Endothelial cell (in vitro differentiated cells): ENCODE measurements around the gene NCR3LG1. TPM values are rescaled to one million over a fixed set of nuclear protein-coding genes. Genes with fewer than 3 reads are reported as not detected.

Experiments
- DNase-seq: peaks from one replicate; pipeline ENCODE4 v3.0.0; 2021; ENCODE audit warnings: low spot score
- H3K27ac Mint-ChIP-seq: one replicate; pipeline ENCODE4 v1.8.0; 2021; ENCODE audit warnings: mixed read lengths, inconsistent platforms; ENCODE audit not compliant: unreplicated experiment
- H3K27me3 Mint-ChIP-seq: one replicate; pipeline ENCODE4 v1.8.0; 2021; ENCODE audit warnings: mild to moderate bottlenecking, moderate library complexity, mixed read lengths, inconsistent platforms; ENCODE audit not compliant: unreplicated experiment
- H3K36me3 Mint-ChIP-seq: one replicate; pipeline ENCODE4 v1.8.0; 2021; ENCODE audit warnings: mild to moderate bottlenecking, low read depth, mixed read lengths, inconsistent platforms; ENCODE audit not compliant: unreplicated experiment
- H3K4me1 Mint-ChIP-seq: one replicate; pipeline ENCODE4 v1.8.0; 2021; ENCODE audit warnings: mild to moderate bottlenecking, mixed read lengths, inconsistent platforms; ENCODE audit not compliant: unreplicated experiment
- H3K4me3 Mint-ChIP-seq: one replicate; pipeline ENCODE4 v1.8.0; 2021; ENCODE audit warnings: mild to moderate bottlenecking, mixed read lengths, inconsistent platforms; ENCODE audit not compliant: unreplicated experiment
- H3K9me3 Mint-ChIP-seq: one replicate; pipeline ENCODE4 v1.8.0; 2021; ENCODE audit warnings: mixed read lengths, inconsistent platforms; ENCODE audit not compliant: unreplicated experiment
- total RNA-seq: library from RNA; stranded (reverse); fragmentation: NEBNext Ultra II Directional; extraction: Animal tissue kit (Norgen Biotek cat#: 25700); gene quantifications from one replicate; pipeline ENCODE4 v1.2.1, GENCODE V29; 2021; ENCODE audit not compliant: unreplicated experiment
- TF ChIP-seq, protein P1 (sequence below): fragments of 200-600 bp; sonication (generic); IDR thresholded peaks from one replicate; pipeline ENCODE4 v1.5.0; 2021; ENCODE audit warnings: antibody characterized with exemption; ENCODE audit not compliant: unreplicated experiment

Gene NCR3LG1
- total RNA-seq, 1 donor from 2014 or later, result 0.23 TPM

- DNase-seq, result no peak
- Mint-ChIP-seq H3K36me3 (peaks cover 4% of the 10 kb centered on the region), H3K9me3 (no peaks in the 10 kb centered on the region), H3K27me3 (peaks cover 8% of the 10 kb centered on the region), H3K4me3 (no peak overlapping the region), H3K27ac (no peak overlapping the region), H3K4me1 (peaks cover 9% of the 10 kb centered on the region)
- TF ChIP-seq, protein P1, sequence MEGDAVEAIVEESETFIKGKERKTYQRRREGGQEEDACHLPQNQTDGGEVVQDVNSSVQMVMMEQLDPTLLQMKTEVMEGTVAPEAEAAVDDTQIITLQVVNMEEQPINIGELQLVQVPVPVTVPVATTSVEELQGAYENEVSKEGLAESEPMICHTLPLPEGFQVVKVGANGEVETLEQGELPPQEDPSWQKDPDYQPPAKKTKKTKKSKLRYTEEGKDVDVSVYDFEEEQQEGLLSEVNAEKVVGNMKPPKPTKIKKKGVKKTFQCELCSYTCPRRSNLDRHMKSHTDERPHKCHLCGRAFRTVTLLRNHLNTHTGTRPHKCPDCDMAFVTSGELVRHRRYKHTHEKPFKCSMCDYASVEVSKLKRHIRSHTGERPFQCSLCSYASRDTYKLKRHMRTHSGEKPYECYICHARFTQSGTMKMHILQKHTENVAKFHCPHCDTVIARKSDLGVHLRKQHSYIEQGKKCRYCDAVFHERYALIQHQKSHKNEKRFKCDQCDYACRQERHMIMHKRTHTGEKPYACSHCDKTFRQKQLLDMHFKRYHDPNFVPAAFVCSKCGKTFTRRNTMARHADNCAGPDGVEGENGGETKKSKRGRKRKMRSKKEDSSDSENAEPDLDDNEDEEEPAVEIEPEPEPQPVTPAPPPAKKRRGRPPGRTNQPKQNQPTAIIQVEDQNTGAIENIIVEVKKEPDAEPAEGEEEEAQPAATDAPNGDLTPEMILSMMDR, result no peak
These were observed 3.9 kb upstream of the NCR3LG1 start for GRCh38 chr11:17347676-17348075.

- H3K27me3 Mint-ChIP-seq, result peaks cover 13% of the 10 kb centered on the region
- peaks cover 14% of the 10 kb centered on the region for H3K4me1 Mint-ChIP-seq
These were observed 987 bp upstream of the NCR3LG1 start for GRCh38 chr11:17350455-17351171.

GRCh38 chr11:17351172-17351509 is 459 bp upstream of the NCR3LG1 start:
- DNase-seq, result no peak
- no peak overlapping the region for H3K4me3 Mint-ChIP-seq
- peaks cover 8% of the 10 kb centered on the region for H3K36me3 Mint-ChIP-seq
- H3K27me3 Mint-ChIP-seq, result peaks cover 13% of the 10 kb centered on the region
- no peak overlapping the region for H3K27ac Mint-ChIP-seq
- TF ChIP-seq, protein P1, result peak; percentile 32
- H3K4me1 Mint-ChIP-seq, result peaks cover 14% of the 10 kb centered on the region
- H3K9me3 Mint-ChIP-seq, result no peaks in the 10 kb centered on the region

More at GRCh38 chr11:17350455-17351171, 987 bp upstream of the NCR3LG1 start:
- Mint-ChIP-seq H3K27ac (no peak overlapping the region), H3K9me3 (no peaks in the 10 kb centered on the region), H3K36me3 (peaks cover 8% of the 10 kb centered on the region), H3K4me3 (no peak overlapping the region)
- DNase-seq, result no peak
- TF ChIP-seq, protein P1, result no peak

DNA sequence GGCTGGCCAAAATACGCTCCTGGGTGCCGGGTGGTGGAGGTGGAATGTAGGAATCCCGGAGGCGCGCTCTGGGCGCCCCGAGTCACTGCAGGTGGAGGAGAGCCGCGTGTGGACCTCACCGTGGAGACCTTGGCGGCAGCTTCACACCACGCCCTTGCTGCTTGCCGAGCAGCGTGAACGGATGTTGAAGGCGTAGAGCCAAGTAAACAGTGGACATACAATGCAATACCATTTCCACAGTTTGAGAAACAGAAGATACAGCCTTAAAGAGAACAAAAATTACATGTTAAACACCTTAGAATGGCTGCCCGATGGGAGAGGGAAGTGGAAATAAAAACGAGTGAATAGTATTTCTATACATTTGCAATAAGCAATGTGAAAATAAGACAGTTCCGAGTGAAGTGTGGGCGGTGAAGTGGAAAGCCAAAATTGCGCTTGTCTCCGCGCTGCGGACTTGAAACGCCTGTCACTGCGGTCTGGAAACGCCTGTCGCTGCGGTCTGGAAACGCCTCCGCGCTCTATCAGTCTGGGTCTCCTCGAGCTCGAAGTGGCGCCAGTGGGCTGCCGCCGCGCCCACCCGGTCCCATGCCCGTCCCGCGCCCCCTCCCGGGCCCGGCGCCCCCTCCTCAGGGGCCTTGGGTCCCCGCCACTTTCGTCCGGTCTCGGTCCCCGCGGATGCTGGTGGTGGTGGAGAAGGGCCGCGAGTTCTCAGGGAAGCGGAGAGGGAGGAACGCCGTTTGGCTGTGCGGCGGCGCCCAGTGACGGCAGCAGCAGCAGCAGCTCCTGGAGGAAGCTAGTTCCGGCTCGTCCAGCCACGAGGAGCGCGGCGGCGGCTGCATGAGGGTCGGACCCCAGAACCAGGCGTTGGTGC is 1.6 kb downstream of the NCR3LG1 start:
- peak; percentile 52 for DNase-seq
- H3K9me3 Mint-ChIP-seq, result no peaks in the 10 kb centered on the region
- peak overlapping the region; percentile 77 for H3K4me3 Mint-ChIP-seq
- peaks cover 14% of the 10 kb centered on the region for H3K4me1 Mint-ChIP-seq
- TF ChIP-seq, protein P1, result no peak
- no peak overlapping the region for H3K27ac Mint-ChIP-seq
- H3K36me3 Mint-ChIP-seq, result peaks cover 8% of the 10 kb centered on the region
- peaks cover 16% of the 10 kb centered on the region for H3K27me3 Mint-ChIP-seq
